HepG2 (cell line): ENCODE data around the gene SLC38A1. TPM values are rescaled to one million over a fixed set of nuclear protein-coding genes. Genes with fewer than 3 reads are reported as not detected.

ENCODE experiments used
- ATAC-seq: fragments of 200-7000 bp; cut with Tn5 transposase; 3 replicates; pipeline ENCODE4 v1.9.1; 2020; ENCODE audit warnings: mild to moderate bottlenecking, moderate library complexity
- BruUV-seq: library from RNA; stranded (reverse); fragments of 400-500 nt; replicated peaks from 2 replicates; lab custom pipeline; 2021; lab: Mats Ljungman, UMichigan
- CTCF ChIA-PET: fragments of 300-600 bp; formaldehyde crosslinking; extraction: SDS; loops from one replicate; lab custom pipeline; 2021; ENCODE audit warnings: low total read pairs, inconsistent platforms, low intra/inter-chr PET ratio; lab: Yijun Ruan, JAX
- POLR2A ChIA-PET: fragments of 350-600 bp; sonication (Branson Sonifier 250); formaldehyde crosslinking; loops from one replicate; lab custom pipeline; 2020; ENCODE audit warnings: antibody characterized with exemption, inconsistent platforms; lab: Yijun Ruan, JAX
- DNase-seq: peaks from one replicate; pipeline ENCODE4 v3.0.0-alpha.2; 2015; ENCODE audit warnings: low spot score
- FAIRE-seq: peaks from 3 replicates; lab custom pipeline; 2011; peaks lifted over from hg19 to GRCh38; lab: Jason Lieb, UNC
- H2AFZ ChIP-seq: one replicate; pipeline ENCODE4 v1.6.1; 2011; ENCODE audit warnings: low read length, inconsistent platforms
- H3K27ac ChIP-seq: fragments of 300-600 bp; 3 replicates; pipeline ENCODE4 v1.8.0; 2011; ENCODE audit warnings: mixed run types, mild to moderate bottlenecking, mixed read lengths, low read length, inconsistent platforms; ENCODE audit not compliant: insufficient read depth; ENCODE audit errors: extremely low read length
- H3K27me3 ChIP-seq, 2 experiments: fragments of 200-600 bp in 1 of 2; 2 replicates in 1 of 2; 3 replicates in 1 of 2; pipeline versions ENCODE4 v1.6.0 to v1.8.0; 2011; ENCODE audit warnings: low read length in 2 of 2, mild to moderate bottlenecking in 2 of 2, moderate library complexity in 2 of 2, inconsistent platforms in 1 of 2; ENCODE audit not compliant: insufficient read depth in 2 of 2, control insufficient read depth in 1 of 2
- H3K36me3 ChIP-seq, 2 experiments: fragments of 200-600 bp in 1 of 2; replicated peaks in 1 of 2; 2 replicates in 1 of 2; 3 replicates in 1 of 2; pipeline versions ENCODE4 v1.5.1 to v1.8.0; 2011; ENCODE audit warnings: low read length in 2 of 2, inconsistent platforms in 1 of 2; ENCODE audit not compliant: insufficient read depth in 2 of 2, control insufficient read depth in 1 of 2
- H3K4me1 ChIP-seq: 2 replicates; pipeline ENCODE4 v1.5.1; 2012; ENCODE audit warnings: low read length, inconsistent platforms; ENCODE audit not compliant: insufficient read depth
- H3K4me2 ChIP-seq: 2 replicates; pipeline ENCODE4 v1.6.0; 2011; ENCODE audit warnings: low read depth, low read length, inconsistent platforms
- H3K4me3 ChIP-seq, 3 experiments: fragments of 200-600 bp in 1 of 3; sonication (generic), shearing (Covaris generic) in 1 of 3; replicated peaks in 1 of 3; 2 replicates each; pipeline ENCODE4 v1.5.1; 2011 to 2016; ENCODE audit warnings: low read length in 3 of 3, inconsistent platforms in 2 of 3, low read depth in 2 of 3, mild to moderate bottlenecking in 2 of 3, control low read depth in 1 of 3, mixed read lengths in 1 of 3; ENCODE audit not compliant: insufficient read depth in 1 of 3
- H3K79me2 ChIP-seq: one replicate; pipeline ENCODE4 v1.6.1; 2011; ENCODE audit warnings: low read length, inconsistent platforms; ENCODE audit not compliant: insufficient read depth
- H3K9ac ChIP-seq: 2 replicates; pipeline ENCODE4 v1.6.0; 2011; ENCODE audit warnings: mild to moderate bottlenecking, low read depth, low read length, inconsistent platforms; ENCODE audit not compliant: insufficient read depth
- H3K9me3 ChIP-seq: 2 replicates; pipeline ENCODE4 v1.5.1; 2012; ENCODE audit warnings: mild to moderate bottlenecking, low read length
- H4K20me1 ChIP-seq: 2 replicates; pipeline ENCODE4 v1.6.0; 2011; ENCODE audit warnings: inconsistent platforms, mild to moderate bottlenecking, low read length, moderate library complexity; ENCODE audit not compliant: insufficient read depth
- HIVEP1 ChIP-seq: sonication (generic); formaldehyde crosslinking; IDR thresholded peaks from 2 replicates; pipeline ENCODE4 v1.4.0; 2020; ENCODE audit warnings: mild to moderate bottlenecking, missing genetic modification reagents
- MNT ChIP-seq: fragments of 450-650 bp; IDR thresholded peaks from 2 replicates; pipeline ENCODE4 v1.6.1; 2016
- RBAK ChIP-seq: sonication (generic); formaldehyde crosslinking; IDR thresholded peaks from 2 replicates; pipeline ENCODE4 v1.5.1; 2020; ENCODE audit warnings: mild to moderate bottlenecking, missing genetic modification reagents
- UBTF ChIP-seq: sonication (generic); formaldehyde crosslinking; IDR thresholded peaks from 2 replicates; pipeline ENCODE4 v1.4.0; 2020; ENCODE audit warnings: mild to moderate bottlenecking, missing genetic modification reagents
- ZNF18 ChIP-seq: sonication (generic); formaldehyde crosslinking; IDR thresholded peaks from 2 replicates; pipeline ENCODE4 v1.8.0; 2022; ENCODE audit warnings: mild to moderate bottlenecking, missing genetic modification reagents; ENCODE audit not compliant: insufficient replicate concordance
- ZNF720 ChIP-seq: sonication (generic); formaldehyde crosslinking; IDR thresholded peaks from 2 replicates; pipeline ENCODE4 v1.4.0; 2020; ENCODE audit warnings: missing genetic modification reagents
- ZNF784 ChIP-seq: sonication (generic); formaldehyde crosslinking; IDR thresholded peaks from 2 replicates; pipeline ENCODE4 v1.5.1; 2020; ENCODE audit warnings: missing genetic modification reagents, mild to moderate bottlenecking, borderline replicate concordance
- WGBS: methylation state at CpG from one replicate; pipeline ENCODE4 v1.1.6; 2017; ENCODE audit warnings: low lambda C conversion rate; 5-methylcytosine and 5-hydroxymethylcytosine counted together
- in situ Hi-C: cut with HindIII; loops from 2 replicates; pipeline ENCODE4 v1.10.0; 2017; ENCODE audit warnings: low pct_unique_long_range_greater_than_20kb; ENCODE audit not compliant: extremely low pct_ligation_motif_present
- intact Hi-C: fragments of 100-400 bp; cut with micrococcal nuclease; formaldehyde crosslinking; loops from one replicate; pipeline ENCODE4 v1.10.0; 2022; ENCODE audit not compliant: unreplicated experiment
- polyA plus RNA-seq, 8 experiments: library from polyadenylated mRNA; depleted of rRNA in 3 of 8; stranded (reverse) in 7 of 8; unstranded in 1 of 8; fragments of >200 nt; fragmentation: Illumina TruSeq in 4 of 8; extraction: Trizol in 4 of 8; gene quantifications; 2 replicates each; pipeline versions ENCODE4 v1.2.1 to v1.2.3, GENCODE V29; 2011 to 2016; ENCODE audit warnings: low read depth in 4 of 8, missing spikeins in 1 of 8, mixed read lengths in 1 of 8; ENCODE audit not compliant: insufficient read depth in 1 of 8
- total RNA-seq, 5 experiments: library from RNA; depleted of rRNA; stranded (reverse); fragments of >200 nt; fragmentation: Illumina TruSeq; extraction: Trizol; gene quantifications; 2 replicates each; pipeline ENCODE4 v1.2.3, GENCODE V29; 2016; ENCODE audit warnings: low read depth in 1 of 5

The SLC38A1 gene
- total and polyA plus RNA-seq, 2 of the 13 experiments (the other 11 are each of a cell fraction or from before 2014, with no cell fraction given), result 47.0 to 50.6 TPM

- Histone ChIP-seq H3K36me3 (peaks cover 0 to 1% of the 10 kb centered on the region in 2 experiments; a peak in 2 of 5 replicates), H3K27me3 (no peaks in the 10 kb centered on the region), H4K20me1 (no peaks in the 10 kb centered on the region), H3K79me2 (no peaks in the 10 kb centered on the region), H2AFZ (no peak overlapping the region), H3K9ac (no peak overlapping the region), H3K9me3 (peaks cover 7% of the 10 kb centered on the region; the same call in 1 of the 2 replicates), H3K4me3 (no peak overlapping the region), H3K4me2 (no peak overlapping the region), H3K4me1 (no peaks in the 10 kb centered on the region), H3K27ac (no peak overlapping the region)
- ATAC-seq, result no peak
- intact Hi-C loops (no loop called here), in situ Hi-C loops (no loop called here)
- DNase-seq, result no peak
- TF ChIP-seq MNT, result no peak
- TF ChIP-seq ZNF720 (CRISPR knock-in tag), result no peak
- no peak for TF ChIP-seq ZNF18 (CRISPR knock-in tag)
- TF ChIP-seq ZNF784, result no peak
- no peak for TF ChIP-seq UBTF (CRISPR knock-in tag)
- no peak for TF ChIP-seq HIVEP1 (CRISPR knock-in tag)
- no peak for TF ChIP-seq RBAK
- 99% methylated on average over 2 of the region's 2 CpGs for WGBS
- POLR2A ChIA-PET, result no interaction called here
- BruUV-seq, result no TSS peak
- FAIRE-seq, result no peak
- CTCF ChIA-PET, result no interaction called here
Measured at GRCh38 chr12:46188170-46188569, 80.7 kb downstream of the SLC38A1 start.
